ENCODE data around the gene CRHR1.

GRCh38 chr17:45777388-45777787 is 6.7 kb upstream of the CRHR1 start:
- TF ChIP-seq, protein P1, sequence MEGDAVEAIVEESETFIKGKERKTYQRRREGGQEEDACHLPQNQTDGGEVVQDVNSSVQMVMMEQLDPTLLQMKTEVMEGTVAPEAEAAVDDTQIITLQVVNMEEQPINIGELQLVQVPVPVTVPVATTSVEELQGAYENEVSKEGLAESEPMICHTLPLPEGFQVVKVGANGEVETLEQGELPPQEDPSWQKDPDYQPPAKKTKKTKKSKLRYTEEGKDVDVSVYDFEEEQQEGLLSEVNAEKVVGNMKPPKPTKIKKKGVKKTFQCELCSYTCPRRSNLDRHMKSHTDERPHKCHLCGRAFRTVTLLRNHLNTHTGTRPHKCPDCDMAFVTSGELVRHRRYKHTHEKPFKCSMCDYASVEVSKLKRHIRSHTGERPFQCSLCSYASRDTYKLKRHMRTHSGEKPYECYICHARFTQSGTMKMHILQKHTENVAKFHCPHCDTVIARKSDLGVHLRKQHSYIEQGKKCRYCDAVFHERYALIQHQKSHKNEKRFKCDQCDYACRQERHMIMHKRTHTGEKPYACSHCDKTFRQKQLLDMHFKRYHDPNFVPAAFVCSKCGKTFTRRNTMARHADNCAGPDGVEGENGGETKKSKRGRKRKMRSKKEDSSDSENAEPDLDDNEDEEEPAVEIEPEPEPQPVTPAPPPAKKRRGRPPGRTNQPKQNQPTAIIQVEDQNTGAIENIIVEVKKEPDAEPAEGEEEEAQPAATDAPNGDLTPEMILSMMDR (IDR thresholded peaks at IDR 0.05), result no peak
- TF ChIP-seq CHD2 (IDR thresholded peaks at IDR 0.05; ENCODE audit: low read length, partially characterized antibody) (no peak), JUND (IDR thresholded peaks at IDR 0.05) (no peak), POLR2AphosphoS5 (IDR thresholded peaks at IDR 0.05; ENCODE audit: low read depth, low read length) (no peak), USF1 (IDR thresholded peaks at IDR 0.05; ENCODE audit: borderline replicate concordance, low read depth) (no peak)
- TF ChIP-seq, protein P2, sequence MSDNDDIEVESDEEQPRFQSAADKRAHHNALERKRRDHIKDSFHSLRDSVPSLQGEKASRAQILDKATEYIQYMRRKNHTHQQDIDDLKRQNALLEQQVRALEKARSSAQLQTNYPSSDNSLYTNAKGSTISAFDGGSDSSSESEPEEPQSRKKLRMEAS (IDR thresholded peaks at IDR 0.05; ENCODE audit: low read depth), result no peak

All from SK-N-SH (cell line).